DND-41 (cell line): Measurements from ENCODE around the gene RETREG2.

Source experiments
- CTCF ChIP-seq: IDR thresholded peaks from 2 replicates; pipeline ENCODE4 v1.5.1; 2012; ENCODE audit warnings: borderline replicate concordance, low read length, moderate library complexity, mild to moderate bottlenecking; ENCODE audit not compliant: poor library complexity, severe bottlenecking; ENCODE audit errors: extremely low read depth
- EZH2 ChIP-seq: IDR thresholded peaks from 3 replicates; pipeline ENCODE4 v1.6.1; 2012; ENCODE audit warnings: borderline replicate concordance, low read depth, mild to moderate bottlenecking, moderate library complexity, low read length, inconsistent platforms; ENCODE audit not compliant: severe bottlenecking

- TF ChIP-seq CTCF: no peak
- no peak for TF ChIP-seq EZH2
Observed at GRCh38 chr2:219230059-219230540, 52.0 kb downstream of the RETREG2 start.
